Measurements from ENCODE around the gene ARHGAP6.

GRCh38 chrX:11197671-11198070 is 468.0 kb downstream of the ARHGAP6 start:
- TF ChIP-seq CTCF (IDR thresholded peaks at IDR 0.05) (no peak), POLR2A (IDR thresholded peaks at IDR 0.05) (no peak)

All from Peyer's patch (tissue), 4 donors.